ENCODE results near the gene ENO4.

DNA sequence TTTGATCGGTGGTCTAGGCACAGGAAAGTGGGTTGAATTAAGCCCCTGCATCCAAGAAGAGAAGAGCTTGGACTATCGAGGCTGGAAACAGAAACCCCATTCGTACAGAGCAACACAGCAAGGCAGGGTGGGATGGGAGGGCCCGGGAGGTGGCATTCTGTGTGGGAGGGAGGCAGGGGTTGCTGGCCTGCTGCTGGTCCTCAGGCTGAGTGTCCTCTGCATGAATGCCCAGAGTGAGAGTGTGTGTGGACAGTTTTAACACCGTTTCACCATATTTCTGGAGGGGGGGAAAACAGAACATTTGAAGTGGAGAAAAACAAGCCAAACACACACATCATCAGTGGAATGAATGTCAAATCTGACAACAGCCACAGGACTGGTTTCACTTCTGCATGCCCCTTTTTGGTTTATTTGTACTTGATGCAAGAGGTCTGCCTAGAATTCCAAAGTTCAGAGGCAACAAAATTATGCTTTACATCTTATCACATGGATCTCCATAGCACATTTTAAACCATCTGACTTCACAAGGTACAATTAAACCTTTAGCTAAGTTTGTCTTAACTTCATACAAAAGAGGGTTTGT is 11.1 kb upstream of the ENO4 start:
- TF ChIP-seq, protein P1, sequence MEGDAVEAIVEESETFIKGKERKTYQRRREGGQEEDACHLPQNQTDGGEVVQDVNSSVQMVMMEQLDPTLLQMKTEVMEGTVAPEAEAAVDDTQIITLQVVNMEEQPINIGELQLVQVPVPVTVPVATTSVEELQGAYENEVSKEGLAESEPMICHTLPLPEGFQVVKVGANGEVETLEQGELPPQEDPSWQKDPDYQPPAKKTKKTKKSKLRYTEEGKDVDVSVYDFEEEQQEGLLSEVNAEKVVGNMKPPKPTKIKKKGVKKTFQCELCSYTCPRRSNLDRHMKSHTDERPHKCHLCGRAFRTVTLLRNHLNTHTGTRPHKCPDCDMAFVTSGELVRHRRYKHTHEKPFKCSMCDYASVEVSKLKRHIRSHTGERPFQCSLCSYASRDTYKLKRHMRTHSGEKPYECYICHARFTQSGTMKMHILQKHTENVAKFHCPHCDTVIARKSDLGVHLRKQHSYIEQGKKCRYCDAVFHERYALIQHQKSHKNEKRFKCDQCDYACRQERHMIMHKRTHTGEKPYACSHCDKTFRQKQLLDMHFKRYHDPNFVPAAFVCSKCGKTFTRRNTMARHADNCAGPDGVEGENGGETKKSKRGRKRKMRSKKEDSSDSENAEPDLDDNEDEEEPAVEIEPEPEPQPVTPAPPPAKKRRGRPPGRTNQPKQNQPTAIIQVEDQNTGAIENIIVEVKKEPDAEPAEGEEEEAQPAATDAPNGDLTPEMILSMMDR (IDR thresholded peaks at IDR 0.05; ENCODE audit: low read depth, low read length), result no peak
- no peak for TF ChIP-seq EZH2phosphoT487 (IDR thresholded peaks at IDR 0.05; ENCODE audit: low read depth)

Measured in OCI-LY3 (cell line).